Esophagus muscularis mucosa (tissue), 4 donors: ENCODE data around the gene FBXO5.

Experiments used
- EP300 ChIP-seq: sonication (generic); formaldehyde crosslinking; IDR thresholded peaks from one replicate; pipeline ENCODE4 v1.6.1; 2017; ENCODE audit warnings: antibody characterized with exemption
- POLR2A ChIP-seq: fragments of 450-650 bp; IDR thresholded peaks from one replicate; pipeline ENCODE4 v1.6.1; 2017; ENCODE audit warnings: antibody characterized with exemption, moderate library complexity, mild to moderate bottlenecking, low read depth
- POLR2AphosphoS5 ChIP-seq, 2 donors: sonication (generic); formaldehyde crosslinking; IDR thresholded peaks; one replicate each; pipeline ENCODE4 v1.6.1; 2017; ENCODE audit warnings: antibody characterized with exemption in 2 of 2
- TF ChIP-seq, protein P1 (sequence below), 3 experiments: fragments of 200-600 bp in 2 of 3; fragments of 450-650 bp in 1 of 3; sonication (generic) in 2 of 3; IDR thresholded peaks; one replicate each; pipeline ENCODE4 v1.5.1; 2017 to 2019; ENCODE audit warnings: antibody characterized with exemption in 3 of 3, mild to moderate bottlenecking in 2 of 3, moderate library complexity in 1 of 3

DNA sequence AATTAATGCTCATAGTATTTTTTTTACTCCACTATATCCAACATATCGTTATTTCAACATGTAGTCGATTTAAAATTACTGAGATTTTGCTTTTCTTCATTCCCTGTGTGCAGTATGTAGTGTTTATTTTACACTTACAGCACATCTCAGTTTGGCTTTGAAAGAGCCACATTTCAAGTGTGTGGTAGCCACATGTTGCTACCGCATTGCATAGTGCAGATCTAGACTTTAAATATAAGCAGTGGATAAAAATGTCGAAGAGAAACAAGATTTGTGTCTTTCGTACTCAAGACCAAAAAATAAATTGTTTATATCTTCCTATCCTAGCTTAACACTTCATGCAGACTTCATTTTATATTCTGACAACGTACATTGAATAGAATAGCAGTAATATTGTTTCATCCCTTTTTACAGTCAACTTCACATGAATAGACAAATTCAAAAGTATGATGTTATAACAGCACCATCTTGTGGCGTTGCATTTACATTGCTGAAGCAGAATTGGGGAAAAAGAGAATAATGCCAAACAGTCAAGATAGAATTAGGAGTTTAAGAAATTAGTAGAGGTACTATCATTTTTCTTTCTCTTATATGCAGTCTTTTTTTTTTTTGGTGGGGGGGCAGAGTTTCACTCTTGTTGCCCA is 29.9 kb downstream of the FBXO5 start:
- TF ChIP-seq, protein P1, sequence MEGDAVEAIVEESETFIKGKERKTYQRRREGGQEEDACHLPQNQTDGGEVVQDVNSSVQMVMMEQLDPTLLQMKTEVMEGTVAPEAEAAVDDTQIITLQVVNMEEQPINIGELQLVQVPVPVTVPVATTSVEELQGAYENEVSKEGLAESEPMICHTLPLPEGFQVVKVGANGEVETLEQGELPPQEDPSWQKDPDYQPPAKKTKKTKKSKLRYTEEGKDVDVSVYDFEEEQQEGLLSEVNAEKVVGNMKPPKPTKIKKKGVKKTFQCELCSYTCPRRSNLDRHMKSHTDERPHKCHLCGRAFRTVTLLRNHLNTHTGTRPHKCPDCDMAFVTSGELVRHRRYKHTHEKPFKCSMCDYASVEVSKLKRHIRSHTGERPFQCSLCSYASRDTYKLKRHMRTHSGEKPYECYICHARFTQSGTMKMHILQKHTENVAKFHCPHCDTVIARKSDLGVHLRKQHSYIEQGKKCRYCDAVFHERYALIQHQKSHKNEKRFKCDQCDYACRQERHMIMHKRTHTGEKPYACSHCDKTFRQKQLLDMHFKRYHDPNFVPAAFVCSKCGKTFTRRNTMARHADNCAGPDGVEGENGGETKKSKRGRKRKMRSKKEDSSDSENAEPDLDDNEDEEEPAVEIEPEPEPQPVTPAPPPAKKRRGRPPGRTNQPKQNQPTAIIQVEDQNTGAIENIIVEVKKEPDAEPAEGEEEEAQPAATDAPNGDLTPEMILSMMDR (IDR thresholded peaks at IDR 0.05) = peak in 1 of 3 experiments; percentile 33
- no peak for TF ChIP-seq POLR2AphosphoS5 (IDR thresholded peaks at IDR 0.05)
- TF ChIP-seq POLR2A = no peak
- no peak for TF ChIP-seq EP300
